ENCODE measurements around the gene ACTN4. TPM values are rescaled to one million over a fixed set of nuclear protein-coding genes. Genes with fewer than 3 reads are reported as not detected.

The ACTN4 gene
- total and polyA plus RNA-seq, 2 donors (not counting 3 experiments of a cell fraction or from before 2014, with no cell fraction given): 313 to 748 TPM

- TF ChIP-seq GATA2 (IDR thresholded peaks at IDR 0.05; ENCODE audit: insufficient read depth, insufficient read length, low read depth, low read length) (no peak), JUN (IDR thresholded peaks at IDR 0.05; ENCODE audit: borderline replicate concordance, insufficient read depth, insufficient read length, low read depth) (no peak), MAX (IDR thresholded peaks at IDR 0.05; ENCODE audit: insufficient read depth, insufficient read length) (no peak), FOS (IDR thresholded peaks at IDR 0.05; ENCODE audit: borderline replicate concordance, insufficient read depth, low read length) (no peak), POLR2A (IDR thresholded peaks at IDR 0.05; ENCODE audit: low read depth, low read length) (no peak), POLR2AphosphoS5 (IDR thresholded peaks at IDR 0.05; ENCODE audit: insufficient read depth, low read depth, low read length) (no peak), EZH2 (IDR thresholded peaks at IDR 0.05; ENCODE audit: borderline replicate concordance, low read depth, low read length, severe bottlenecking) (no peak)
- TF ChIP-seq, protein P1, sequence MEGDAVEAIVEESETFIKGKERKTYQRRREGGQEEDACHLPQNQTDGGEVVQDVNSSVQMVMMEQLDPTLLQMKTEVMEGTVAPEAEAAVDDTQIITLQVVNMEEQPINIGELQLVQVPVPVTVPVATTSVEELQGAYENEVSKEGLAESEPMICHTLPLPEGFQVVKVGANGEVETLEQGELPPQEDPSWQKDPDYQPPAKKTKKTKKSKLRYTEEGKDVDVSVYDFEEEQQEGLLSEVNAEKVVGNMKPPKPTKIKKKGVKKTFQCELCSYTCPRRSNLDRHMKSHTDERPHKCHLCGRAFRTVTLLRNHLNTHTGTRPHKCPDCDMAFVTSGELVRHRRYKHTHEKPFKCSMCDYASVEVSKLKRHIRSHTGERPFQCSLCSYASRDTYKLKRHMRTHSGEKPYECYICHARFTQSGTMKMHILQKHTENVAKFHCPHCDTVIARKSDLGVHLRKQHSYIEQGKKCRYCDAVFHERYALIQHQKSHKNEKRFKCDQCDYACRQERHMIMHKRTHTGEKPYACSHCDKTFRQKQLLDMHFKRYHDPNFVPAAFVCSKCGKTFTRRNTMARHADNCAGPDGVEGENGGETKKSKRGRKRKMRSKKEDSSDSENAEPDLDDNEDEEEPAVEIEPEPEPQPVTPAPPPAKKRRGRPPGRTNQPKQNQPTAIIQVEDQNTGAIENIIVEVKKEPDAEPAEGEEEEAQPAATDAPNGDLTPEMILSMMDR (IDR thresholded peaks at IDR 0.05; ENCODE audit: extremely low read depth in 1 of 2, insufficient read depth in 1 of 2, low read depth in 1 of 2, low read length in 2 of 2): no peak
- dilution Hi-C loops (cut with MboI; ENCODE audit: extremely low pct_ligation_motif_present, low sequenced_read_pairs): no loop called here
- Histone ChIP-seq H3K79me2 (ENCODE audit: control insufficient read depth, insufficient read depth, low read length) (peaks cover 96% of the 10 kb centered on the region), H3K9me1 (replicated peaks; ENCODE audit: control insufficient read depth, extremely low read depth, insufficient read depth, low read length) (no peaks in the 10 kb centered on the region), H3K4me3 (replicated peaks in 1 of 3; ENCODE audit: insufficient read depth in 1 of 3, low read depth in 1 of 3, low read length in 3 of 3) (no peak overlapping the region), H3K27me3 (ENCODE audit: control insufficient read depth in 2 of 2, insufficient read depth in 2 of 2, low read length in 2 of 2) (no peaks in the 10 kb centered on the region), H3K9me3 (replicated peaks; ENCODE audit: control insufficient read depth, insufficient read depth, low read length) (no peaks in the 10 kb centered on the region), H3K36me3 (ENCODE audit: control insufficient read depth in 2 of 2, extremely low read depth in 1 of 2, insufficient read depth in 2 of 2, low read length in 2 of 2) (peaks cover 0 to 2% of the 10 kb centered on the region in 2 experiments), H3K4me1 (ENCODE audit: control insufficient read depth, extremely low read depth, insufficient read depth, low read length) (peaks cover 50% of the 10 kb centered on the region), H2AFZ (ENCODE audit: low read depth, low read length) (no peak overlapping the region), H4K20me1 (replicated peaks; ENCODE audit: control insufficient read depth, extremely low read depth, insufficient read depth, low read length) (no peaks in the 10 kb centered on the region), H3K27ac (ENCODE audit: insufficient read depth, low read depth, low read length) (no peak overlapping the region), H3K4me2 (ENCODE audit: insufficient read depth, low read length) (no peak overlapping the region), H3K9ac (replicated peaks; ENCODE audit: extremely low read depth, insufficient read depth, low read length) (no peak overlapping the region)
- DNase-seq (ENCODE audit: low read depth, low spot score): no peak
- POLR2A ChIA-PET: no interaction called here
- FAIRE-seq: no peak
- intact Hi-C loops (cut with micrococcal nuclease): no loop called here
- CTCF ChIA-PET: interaction anchor here (0.9 kb wide), 1 partner anchor 25 kb away, joined by 3 read pairs; no protein-coding TSS in a partner anchor
- BruUV-seq (replicated peaks): no TSS peak
Measured at GRCh38 chr19:38690832-38691231, 43.4 kb downstream of the ACTN4 start.
